DOHH2 (cell line): Measurements from ENCODE around the gene PGAP1.
"Not testable (repeated sequence)": the region's sequence is repeated elsewhere in the genome, so short reads cannot be mapped to it uniquely, and the experiment has no call there.

ENCODE experiments used
- H3F3A ChIP-seq: fragments of 200-600 bp; sonication (generic), shearing (Covaris generic); 2 replicates; pipeline ENCODE4 v1.6.0; 2016; ENCODE audit warnings: antibody characterized with exemption, mild to moderate bottlenecking; ENCODE audit not compliant: control insufficient read depth, insufficient read depth
- H3K27ac ChIP-seq: fragments of 200-600 bp; sonication (generic); 2 replicates; pipeline ENCODE4 v1.5.1; 2014; ENCODE audit warnings: low read depth, mild to moderate bottlenecking, low read length, moderate library complexity
- H3K27me3 ChIP-seq: fragments of 200-600 bp; sonication (generic); 2 replicates; pipeline ENCODE4 v1.6.1; 2014; ENCODE audit warnings: mild to moderate bottlenecking, low read length, mixed read lengths; ENCODE audit not compliant: control insufficient read depth
- H3K36me3 ChIP-seq: fragments of 200-600 bp; sonication (generic); 2 replicates; pipeline ENCODE4 v1.6.1; 2014; ENCODE audit warnings: mild to moderate bottlenecking, low read length, moderate library complexity, mixed read lengths; ENCODE audit not compliant: control insufficient read depth
- H3K4me1 ChIP-seq: fragments of 200-600 bp; sonication (generic); 2 replicates; pipeline ENCODE4 v1.6.1; 2014; ENCODE audit warnings: mild to moderate bottlenecking, low read length, mixed read lengths; ENCODE audit not compliant: control insufficient read depth
- H3K4me2 ChIP-seq: fragments of 200-600 bp; sonication (generic); 2 replicates; pipeline ENCODE4 v1.6.0; 2014; ENCODE audit warnings: mild to moderate bottlenecking, low read length, moderate library complexity
- H3K4me3 ChIP-seq: fragments of 200-600 bp; sonication (generic); 2 replicates; pipeline ENCODE4 v1.5.1; 2014; ENCODE audit warnings: mild to moderate bottlenecking, low read length, mixed read lengths
- H3K79me2 ChIP-seq: fragments of 200-600 bp; sonication (generic); 2 replicates; pipeline ENCODE4 v1.6.1; 2014; ENCODE audit warnings: mild to moderate bottlenecking, low read length, mixed read lengths; ENCODE audit not compliant: control insufficient read depth
- H3K9me2 ChIP-seq: fragments of 200-600 bp; sonication (generic); replicated peaks from 2 replicates; pipeline ENCODE4 v1.6.1; 2014; ENCODE audit warnings: mild to moderate bottlenecking, low read length, mixed read lengths; ENCODE audit not compliant: control insufficient read depth
- H3K9me3 ChIP-seq: fragments of 200-600 bp; sonication (generic); 2 replicates; pipeline ENCODE4 v1.6.1; 2014; ENCODE audit warnings: antibody characterized with exemption, low read length, mixed read lengths; ENCODE audit not compliant: control insufficient read depth, insufficient read depth
- H4K20me1 ChIP-seq: fragments of 200-600 bp; sonication (generic); 2 replicates; pipeline ENCODE4 v1.6.0; 2014; ENCODE audit warnings: low read depth, mild to moderate bottlenecking, antibody characterized with exemption, low read length, moderate library complexity; ENCODE audit not compliant: control insufficient read depth, insufficient read depth
- CTCF ChIP-seq: fragments of 200-600 bp; sonication (generic); IDR thresholded peaks from one replicate; pipeline ENCODE4 v1.5.1; 2014; ENCODE audit warnings: antibody characterized with exemption, mild to moderate bottlenecking, low read depth, low read length; ENCODE audit not compliant: poor library complexity, severe bottlenecking
- EZH2phosphoT487 ChIP-seq: fragments of 200-600 bp; sonication (generic); IDR thresholded peaks from 2 replicates; pipeline ENCODE4 v1.6.1; 2017; ENCODE audit warnings: borderline replicate concordance, mild to moderate bottlenecking, antibody characterized with exemption, low read length, moderate library complexity, mixed read lengths

Gene PGAP1

GRCh38 chr2:196914867-196915460 lies 11.5 kb downstream of the PGAP1 start:
- TF ChIP-seq EZH2phosphoT487, result no peak
- TF ChIP-seq CTCF, result no peak
- Histone ChIP-seq H3K9me2 (no peaks in the 10 kb centered on the region), H3K4me1 (no peaks in the 10 kb centered on the region), H4K20me1 (no peaks in the 10 kb centered on the region), H3F3A (no peaks in the 10 kb centered on the region), H3K9me3 (peaks cover 4% of the 10 kb centered on the region; the same call in 1 of the 2 replicates), H3K4me2 (no peak overlapping the region), H3K27ac (no peak overlapping the region), H3K4me3 (no peak overlapping the region), H3K79me2 (no peaks in the 10 kb centered on the region), H3K27me3 (no peaks in the 10 kb centered on the region), H3K36me3 (peaks cover 29% of the 10 kb centered on the region)

- no peaks in the 10 kb centered on the region for H3K9me2 ChIP-seq
- no peaks in the 10 kb centered on the region for H3K4me1 ChIP-seq
- H3K36me3 ChIP-seq, result peaks cover 20% of the 10 kb centered on the region
- H3K27me3 ChIP-seq, result no peaks in the 10 kb centered on the region
- H3K4me3 ChIP-seq, result no peak overlapping the region
- no peak overlapping the region for H3K27ac ChIP-seq
- H3K79me2 ChIP-seq, result no peaks in the 10 kb centered on the region
- H3F3A ChIP-seq, result no peaks in the 10 kb centered on the region
- H4K20me1 ChIP-seq, result no peaks in the 10 kb centered on the region
- H3K4me2 ChIP-seq, result no peak overlapping the region
- H3K9me3 ChIP-seq, result no peaks in the 10 kb centered on the region; the same call in 1 of the 2 replicates
- TF ChIP-seq EZH2phosphoT487, result no peak
- TF ChIP-seq CTCF, result no peak
These were observed 12.8 kb downstream of the PGAP1 start for GRCh38 chr2:196913691-196914090.

- not testable (repeated sequence) for H3K4me1 ChIP-seq, H3K4me2 ChIP-seq, H3K9me3 ChIP-seq, H3K27me3 ChIP-seq, H3K4me3 ChIP-seq, H3K79me2 ChIP-seq, H3F3A ChIP-seq, H3K27ac ChIP-seq, H4K20me1 ChIP-seq, H3K36me3 ChIP-seq, H3K9me2 ChIP-seq
These were observed 21.1 kb downstream of the PGAP1 start for GRCh38 chr2:196905365-196905764.

- H3K79me2 ChIP-seq, result no peaks in the 10 kb centered on the region
- no peak overlapping the region for H3K27ac ChIP-seq
- TF ChIP-seq CTCF (no peak), EZH2phosphoT487 (no peak)
- H3F3A ChIP-seq, result no peaks in the 10 kb centered on the region
- H4K20me1 ChIP-seq, result no peaks in the 10 kb centered on the region
- H3K36me3 ChIP-seq, result no peaks in the 10 kb centered on the region
- H3K4me3 ChIP-seq, result no peak overlapping the region
- no peaks in the 10 kb centered on the region for H3K27me3 ChIP-seq
- H3K4me2 ChIP-seq, result no peak overlapping the region
- H3K9me3 ChIP-seq, result no peaks in the 10 kb centered on the region
- H3K9me2 ChIP-seq, result no peaks in the 10 kb centered on the region
- H3K4me1 ChIP-seq, result no peaks in the 10 kb centered on the region
These were observed 23.7 kb downstream of the PGAP1 start for GRCh38 chr2:196902828-196903227.
